Uterus (tissue), 2 donors: ENCODE results near the gene STAG2.

ENCODE experiments used
- POLR2A ChIP-seq, 2 donors: fragments of 450-650 bp; IDR thresholded peaks; one replicate each; pipeline ENCODE4 v1.6.1; 2016; ENCODE audit warnings: antibody characterized with exemption in 2 of 2, mild to moderate bottlenecking in 1 of 2, moderate library complexity in 1 of 2
- TF ChIP-seq, protein P1 (sequence below), 4 experiments: fragments of 200-600 bp in 2 of 4; fragments of 450-650 bp in 2 of 4; sonication (generic) in 2 of 4; IDR thresholded peaks; one replicate each; pipeline ENCODE4 v1.5.1; 2016 to 2019; ENCODE audit warnings: antibody characterized with exemption in 4 of 4, mild to moderate bottlenecking in 2 of 4, moderate library complexity in 1 of 4

DNA sequence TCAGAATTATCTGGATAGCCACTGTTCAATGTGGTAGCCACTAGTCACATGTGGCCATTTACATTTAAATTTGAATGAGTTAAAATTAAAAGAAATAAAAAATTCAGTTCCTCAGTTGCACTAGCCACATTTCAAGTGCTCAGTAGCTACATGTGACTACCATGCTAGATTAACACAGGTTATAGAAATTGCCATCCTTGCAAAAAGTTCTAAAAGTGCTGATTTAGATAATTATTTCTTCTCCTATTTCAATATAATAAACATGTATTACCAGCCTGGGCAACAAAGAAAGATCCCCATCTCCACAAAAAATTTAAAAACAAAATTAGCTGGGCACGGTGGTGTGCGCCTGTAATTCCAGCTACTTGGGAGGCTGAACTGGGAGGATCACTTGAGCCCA lies 11.7 kb upstream of the STAG2 start:
- TF ChIP-seq, protein P1, sequence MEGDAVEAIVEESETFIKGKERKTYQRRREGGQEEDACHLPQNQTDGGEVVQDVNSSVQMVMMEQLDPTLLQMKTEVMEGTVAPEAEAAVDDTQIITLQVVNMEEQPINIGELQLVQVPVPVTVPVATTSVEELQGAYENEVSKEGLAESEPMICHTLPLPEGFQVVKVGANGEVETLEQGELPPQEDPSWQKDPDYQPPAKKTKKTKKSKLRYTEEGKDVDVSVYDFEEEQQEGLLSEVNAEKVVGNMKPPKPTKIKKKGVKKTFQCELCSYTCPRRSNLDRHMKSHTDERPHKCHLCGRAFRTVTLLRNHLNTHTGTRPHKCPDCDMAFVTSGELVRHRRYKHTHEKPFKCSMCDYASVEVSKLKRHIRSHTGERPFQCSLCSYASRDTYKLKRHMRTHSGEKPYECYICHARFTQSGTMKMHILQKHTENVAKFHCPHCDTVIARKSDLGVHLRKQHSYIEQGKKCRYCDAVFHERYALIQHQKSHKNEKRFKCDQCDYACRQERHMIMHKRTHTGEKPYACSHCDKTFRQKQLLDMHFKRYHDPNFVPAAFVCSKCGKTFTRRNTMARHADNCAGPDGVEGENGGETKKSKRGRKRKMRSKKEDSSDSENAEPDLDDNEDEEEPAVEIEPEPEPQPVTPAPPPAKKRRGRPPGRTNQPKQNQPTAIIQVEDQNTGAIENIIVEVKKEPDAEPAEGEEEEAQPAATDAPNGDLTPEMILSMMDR (IDR thresholded peaks at IDR 0.05) = no peak
- no peak for TF ChIP-seq POLR2A (IDR thresholded peaks at IDR 0.05)
